ENCODE measurements around the gene RXRA.

Gene RXRA

GRCh38 chr9:134475011-134475790 lies 148.9 kb downstream of the RXRA start:
- peak; percentile 50 for ATAC-seq

DNA sequence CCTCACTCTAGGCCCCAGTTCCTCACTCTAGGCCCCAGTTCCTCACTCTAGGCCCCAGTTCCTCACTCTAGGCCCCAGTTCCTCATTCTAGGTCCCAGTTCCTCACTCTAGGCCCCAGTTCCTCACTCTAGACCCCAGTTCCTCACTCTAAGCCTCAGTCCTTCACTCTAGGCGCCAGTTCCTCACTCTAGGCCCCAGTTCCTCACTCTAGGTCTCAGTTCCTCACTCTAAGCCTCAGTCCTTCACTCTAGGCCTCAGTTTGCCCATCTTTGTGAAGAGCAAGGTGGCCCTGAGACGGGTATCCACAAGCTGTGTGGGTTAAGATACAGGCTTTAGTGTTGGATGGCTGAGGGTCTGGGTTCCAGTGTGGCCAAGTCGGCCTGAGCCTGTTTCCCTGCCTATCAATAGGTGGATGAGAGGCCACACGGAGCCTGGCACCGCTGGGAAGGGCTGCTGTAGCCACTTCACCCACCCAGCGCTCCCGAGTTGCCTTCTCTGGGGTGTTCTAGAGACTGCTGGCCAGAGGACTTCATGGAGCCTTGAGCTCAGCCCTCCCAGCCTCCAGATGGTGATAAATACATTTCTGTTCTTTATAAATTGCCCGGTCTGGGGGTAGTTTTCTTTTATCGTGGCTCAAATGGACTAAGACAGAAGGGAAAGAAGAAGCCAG lies 150.2 kb downstream of the RXRA start:
- DNase-seq = no peak
- no peak for ATAC-seq

More at GRCh38 chr9:134475011-134475790, 148.9 kb downstream of the RXRA start:
- peak; percentile 40 for DNase-seq

DNA sequence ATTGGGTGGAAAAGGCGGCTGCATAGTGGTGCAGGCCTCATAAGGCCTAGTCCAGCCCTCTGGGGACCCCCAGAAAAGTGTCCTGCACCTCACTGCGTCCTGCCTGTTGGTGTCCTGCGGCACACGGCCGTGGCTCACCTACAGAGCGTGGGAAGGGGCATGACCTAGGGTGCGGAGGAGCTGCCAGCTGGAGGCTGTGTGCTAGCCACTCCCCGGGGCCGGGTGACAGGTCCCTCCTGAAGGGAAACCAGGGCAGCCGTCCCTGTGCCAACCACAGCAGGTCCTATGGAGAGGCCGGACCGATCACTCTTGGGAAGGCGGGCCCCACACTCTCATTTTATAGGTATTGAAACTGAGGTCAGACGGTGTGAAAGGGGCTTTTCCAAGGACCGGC lies 150.7 kb downstream of the RXRA start:
- ATAC-seq = no peak
- DNase-seq = no peak

- DNase-seq (no peak), ATAC-seq (no peak)
Observed at GRCh38 chr9:134477342-134477925, 151.2 kb downstream of the RXRA start.

GRCh38 chr9:134477927-134478326 lies 151.7 kb downstream of the RXRA start:
- no peak for ATAC-seq

GRCh38 chr9:134481762-134482161 lies 155.5 kb downstream of the RXRA start:
- ATAC-seq (no peak), DNase-seq (no peak)

More at GRCh38 chr9:134477927-134478326, 151.7 kb downstream of the RXRA start:
- DNase-seq = no peak

DNA sequence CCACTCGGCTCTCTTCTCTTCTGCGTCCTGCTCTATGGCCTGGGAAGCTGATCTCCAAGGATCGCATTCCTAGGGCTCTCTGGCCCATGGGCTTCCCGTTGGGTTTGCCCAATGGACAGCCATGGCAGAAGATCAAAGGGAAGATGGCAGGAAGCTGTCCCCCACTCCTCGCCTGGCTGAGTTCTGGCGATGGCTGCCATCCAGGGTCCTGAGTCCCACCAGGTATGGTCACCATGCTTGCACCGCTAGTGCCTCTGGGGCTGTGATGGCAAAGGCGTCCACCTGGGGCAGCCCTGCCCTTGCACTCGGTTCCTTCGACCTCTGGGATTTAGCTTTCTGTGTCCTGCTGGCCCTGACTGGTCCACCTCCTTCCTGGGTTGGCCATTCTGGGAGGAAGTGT lies 156.0 kb downstream of the RXRA start:
- DNase-seq = no peak
- no peak for ATAC-seq

GRCh38 chr9:134483361-134484184 lies 157.3 kb downstream of the RXRA start:
- no peak for ATAC-seq
- no peak for DNase-seq

- DNase-seq (no peak), ATAC-seq (no peak)
Observed at GRCh38 chr9:134484479-134484878, 158.2 kb downstream of the RXRA start.

- no peak for ATAC-seq
Observed at GRCh38 chr9:134485653-134486052, 159.4 kb downstream of the RXRA start.

GRCh38 chr9:134486143-134486591 lies 159.9 kb downstream of the RXRA start:
- DNase-seq (no peak), ATAC-seq (no peak)

More at GRCh38 chr9:134485653-134486052, 159.4 kb downstream of the RXRA start:
- DNase-seq = no peak

GRCh38 chr9:134486596-134486995 lies 160.3 kb downstream of the RXRA start:
- no peak for DNase-seq

More at GRCh38 chr9:134486596-134486995, 160.3 kb downstream of the RXRA start:
- no peak for ATAC-seq

Data from stimulated activated naive CD8-positive, alpha-beta T cell treated with anti-CD3 and anti-CD28 coated beads, Interleukin-15, Interleukin-2, amounts not matched to agents 100 U/mL and 50 U/mL, for 24 hours (primary cell).